Muscle of leg (tissue), 11 donors: Measurements from ENCODE around the gene PLA2G7. TPM values are rescaled to one million over a fixed set of nuclear protein-coding genes. Genes with fewer than 3 reads are reported as not detected.
"Not testable (repeated sequence)": the region's sequence is repeated elsewhere in the genome, so short reads cannot be mapped to it uniquely, and the experiment has no call there.

ENCODE experiments used
- DNase-seq: peaks from one replicate; pipeline ENCODE4 v3.0.0; 2013
- H3K27ac ChIP-seq: one replicate; pipeline ENCODE4 v1.5.1; 2013; ENCODE audit warnings: mild to moderate bottlenecking, low read length, control low read depth
- H3K27me3 ChIP-seq: one replicate; pipeline ENCODE4 v1.6.1; 2013; ENCODE audit warnings: low read length; ENCODE audit not compliant: control insufficient read depth, insufficient read depth
- H3K36me3 ChIP-seq: one replicate; pipeline ENCODE4 v1.6.1; 2013; ENCODE audit warnings: low read length; ENCODE audit not compliant: control insufficient read depth, insufficient read depth
- H3K4me1 ChIP-seq: one replicate; pipeline ENCODE4 v1.6.1; 2013; ENCODE audit warnings: low read length; ENCODE audit not compliant: control insufficient read depth, insufficient read depth
- H3K4me3 ChIP-seq: one replicate; pipeline ENCODE4 v1.5.1; 2013; ENCODE audit warnings: low read length, control low read depth
- H3K9me3 ChIP-seq: replicated peaks from 2 replicates; pipeline ENCODE4 v1.6.1; 2013; ENCODE audit warnings: low read depth, low read length; ENCODE audit not compliant: control insufficient read depth
- WGBS: methylation state at CpG from one replicate; pipeline ENCODE4 v1.1.5; 2013; ENCODE audit warnings: missing lambda C conversion rate; ENCODE audit not compliant: insufficient coverage; 5-methylcytosine and 5-hydroxymethylcytosine counted together
- polyA plus RNA-seq, 8 donors: library from polyadenylated mRNA; unstranded; fragments of 120-200 nt; gene quantifications; one replicate each; pipeline versions ENCODE4 v1.2.1 to v1.2.3, GENCODE V29; 2013; ENCODE audit warnings: inconsistent platforms in 1 of 8, low replicate concordance in 1 of 8; ENCODE audit not compliant: insufficient read length in 8 of 8, insufficient read depth in 1 of 8
- total RNA-seq: library from RNA; stranded (reverse); fragments of 120-200 nt; gene quantifications from one replicate; pipeline ENCODE4 v1.2.4, GENCODE V29; 2013

PLA2G7 gene
- total and polyA plus RNA-seq, 9 donors = 0.75 to 1.7 (median 1.2) TPM

DNA sequence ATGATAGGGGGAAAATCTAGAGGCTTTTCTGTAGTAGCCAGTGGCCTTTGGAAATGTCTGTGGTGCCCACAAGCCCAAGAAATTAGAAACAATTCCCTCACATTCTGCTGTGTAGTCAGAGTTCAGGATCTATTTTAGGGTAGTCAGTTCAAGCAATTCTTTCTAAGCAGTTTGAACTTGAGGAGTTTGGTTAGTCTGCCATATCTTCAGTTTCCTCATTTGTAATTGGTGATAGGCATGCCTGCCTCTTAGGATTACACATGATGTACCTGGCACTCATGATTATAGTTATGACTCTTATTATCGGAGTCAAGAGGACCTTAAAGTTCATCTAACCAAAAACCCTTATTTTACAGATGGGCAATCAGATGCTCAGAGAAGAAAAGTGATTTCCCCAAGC lies 36.8 kb upstream of the PLA2G7 start:
- no peaks in the 10 kb centered on the region for H3K36me3 ChIP-seq
- H3K4me1 ChIP-seq = no peaks in the 10 kb centered on the region
- H3K27me3 ChIP-seq = no peaks in the 10 kb centered on the region
- peak; percentile 18 for DNase-seq
- H3K9me3 ChIP-seq = no peaks in the 10 kb centered on the region
- H3K27ac ChIP-seq = no peak overlapping the region
- WGBS = no CpG with 5 or more reads among the region's 1 CpG
- no peak overlapping the region for H3K4me3 ChIP-seq

- Histone ChIP-seq H3K9me3 (no peaks in the 10 kb centered on the region), H3K27me3 (no peaks in the 10 kb centered on the region), H3K4me1 (no peaks in the 10 kb centered on the region), H3K27ac (no peak overlapping the region), H3K36me3 (no peaks in the 10 kb centered on the region), H3K4me3 (no peak overlapping the region)
- no peak for DNase-seq
- WGBS = 84% methylated on average over 5 of the region's 5 CpGs
Observed at GRCh38 chr6:46764961-46765360, 29.8 kb upstream of the PLA2G7 start.

DNA sequence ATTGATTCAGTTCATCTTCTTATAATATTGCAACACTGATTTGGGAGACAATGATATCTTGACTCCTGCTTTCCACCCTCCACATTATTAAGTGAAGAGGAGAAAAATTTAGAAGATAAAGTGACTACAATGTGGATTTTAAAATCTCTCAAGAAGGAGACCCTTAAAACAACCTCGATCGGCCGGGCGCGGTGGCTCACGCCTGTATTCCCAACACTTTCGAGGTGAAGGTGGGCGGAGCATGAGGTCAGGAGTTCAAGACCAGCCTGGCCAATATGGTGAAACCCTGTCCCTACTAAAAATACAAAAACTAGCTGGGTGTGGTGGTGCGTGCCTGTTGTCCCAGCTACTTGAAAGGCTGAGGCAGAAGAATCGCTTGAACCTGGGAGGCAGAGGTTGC lies 29.1 kb upstream of the PLA2G7 start:
- DNase-seq, H3K36me3 ChIP-seq, H3K4me1 ChIP-seq, H3K9me3 ChIP-seq, H3K27me3 ChIP-seq, H3K4me3 ChIP-seq, H3K27ac ChIP-seq: not testable (repeated sequence)
- WGBS = no CpG with 5 or more reads among the region's 10 CpGs

DNA sequence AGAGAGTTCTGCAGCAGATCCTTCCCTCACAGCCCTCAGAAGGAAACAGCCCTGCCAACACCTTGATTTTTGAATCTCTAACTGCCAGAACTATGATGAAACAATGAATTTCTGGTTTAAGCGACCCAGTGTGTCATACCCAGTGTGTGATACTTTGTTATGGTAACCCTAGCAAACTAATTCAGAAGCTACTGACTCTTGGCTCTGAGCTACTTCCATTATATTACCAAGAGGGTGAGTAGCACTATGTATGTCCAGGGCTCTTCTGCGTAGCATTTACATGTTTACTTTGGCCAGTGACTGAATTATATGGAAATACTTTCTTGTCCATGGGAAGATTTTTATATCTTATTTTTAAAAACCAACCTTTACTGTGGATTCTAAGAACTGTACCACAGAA lies 28.3 kb upstream of the PLA2G7 start:
- WGBS = no CpG with 5 or more reads among the region's 2 CpGs
- Histone ChIP-seq H3K9me3 (no peaks in the 10 kb centered on the region), H3K27ac (no peak overlapping the region), H3K27me3 (no peaks in the 10 kb centered on the region), H3K36me3 (no peaks in the 10 kb centered on the region), H3K4me1 (no peaks in the 10 kb centered on the region), H3K4me3 (no peak overlapping the region)
- no peak for DNase-seq

DNA sequence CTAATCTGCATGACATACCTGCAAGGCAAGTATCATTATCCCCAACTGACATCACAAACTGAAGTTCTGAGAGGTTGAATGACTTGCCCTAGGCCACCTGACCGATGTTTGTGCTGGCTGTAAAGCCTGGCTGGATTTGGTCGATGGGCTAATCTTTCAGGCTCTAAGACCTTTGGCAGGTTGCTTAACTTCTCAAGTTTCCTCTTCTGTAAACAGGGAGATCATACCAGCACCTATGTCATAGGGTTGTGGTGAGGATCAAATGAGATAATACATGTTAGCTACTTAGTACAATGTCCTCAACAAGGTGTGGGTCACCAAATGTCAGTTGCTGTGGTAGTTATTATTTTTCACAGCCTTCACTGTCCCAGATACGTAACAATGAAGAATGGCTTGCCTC lies 25.8 kb upstream of the PLA2G7 start:
- Histone ChIP-seq H3K4me1 (peaks cover 5% of the 10 kb centered on the region), H3K27ac (no peak overlapping the region), H3K36me3 (no peaks in the 10 kb centered on the region), H3K9me3 (no peaks in the 10 kb centered on the region), H3K4me3 (no peak overlapping the region), H3K27me3 (no peaks in the 10 kb centered on the region)
- WGBS = no CpG with 5 or more reads among the region's 3 CpGs
- no peak for DNase-seq

DNA sequence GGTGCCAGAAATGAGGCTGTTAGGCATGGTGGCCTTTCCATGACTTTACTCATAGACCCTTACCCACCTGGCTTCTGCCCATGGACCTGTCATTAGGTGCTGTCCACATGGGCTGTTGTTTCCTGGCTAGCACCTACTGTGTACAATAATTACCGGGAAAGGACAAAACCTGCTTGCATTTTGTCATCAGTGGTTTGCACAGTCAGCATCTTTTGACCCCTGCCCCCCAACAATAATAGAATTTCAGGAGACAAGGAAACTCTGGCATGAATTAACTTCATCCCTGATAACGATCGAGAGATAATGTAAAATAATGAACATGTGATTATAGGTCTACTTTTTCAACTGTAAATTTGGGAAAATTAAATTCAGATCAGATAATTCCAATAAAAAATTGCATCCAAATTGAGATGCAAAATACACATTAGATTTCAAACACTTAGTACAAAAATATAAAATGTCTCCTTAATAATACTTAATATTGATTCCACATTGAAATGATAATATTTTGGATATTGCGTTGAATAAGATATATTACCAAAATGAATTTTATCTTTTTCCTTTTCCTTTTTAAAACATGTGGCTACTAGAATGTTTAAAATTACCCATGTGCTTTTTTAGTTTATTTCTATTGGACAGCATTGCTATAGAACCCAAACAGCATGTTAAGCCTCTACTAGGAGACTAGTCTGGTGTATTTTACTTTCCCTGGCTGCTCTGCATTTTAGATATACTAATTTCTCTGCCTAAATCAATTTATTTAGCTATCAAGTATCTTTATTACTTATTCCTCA lies 24.0 kb upstream of the PLA2G7 start:
- no peak for DNase-seq
- 100% methylated on average over 1 of the region's 4 CpGs for WGBS

GRCh38 chr6:46757214-46757596 lies 22.0 kb upstream of the PLA2G7 start:
- Histone ChIP-seq H3K27me3 (no peaks in the 10 kb centered on the region), H3K9me3 (no peaks in the 10 kb centered on the region), H3K27ac (peak overlapping the region; percentile 42), H3K4me1 (peaks cover 5% of the 10 kb centered on the region), H3K36me3 (no peaks in the 10 kb centered on the region), H3K4me3 (no peak overlapping the region)
- no peak for DNase-seq
- WGBS = 38% methylated on average over 2 of the region's 2 CpGs

More for the DNA sequence above, 24.0 kb upstream of the PLA2G7 start:
- Histone ChIP-seq H3K36me3 (no peaks in the 10 kb centered on the region), H3K4me3 (no peak overlapping the region), H3K27ac (no peak overlapping the region), H3K9me3 (no peaks in the 10 kb centered on the region), H3K27me3 (no peaks in the 10 kb centered on the region), H3K4me1 (peaks cover 5% of the 10 kb centered on the region)

DNA sequence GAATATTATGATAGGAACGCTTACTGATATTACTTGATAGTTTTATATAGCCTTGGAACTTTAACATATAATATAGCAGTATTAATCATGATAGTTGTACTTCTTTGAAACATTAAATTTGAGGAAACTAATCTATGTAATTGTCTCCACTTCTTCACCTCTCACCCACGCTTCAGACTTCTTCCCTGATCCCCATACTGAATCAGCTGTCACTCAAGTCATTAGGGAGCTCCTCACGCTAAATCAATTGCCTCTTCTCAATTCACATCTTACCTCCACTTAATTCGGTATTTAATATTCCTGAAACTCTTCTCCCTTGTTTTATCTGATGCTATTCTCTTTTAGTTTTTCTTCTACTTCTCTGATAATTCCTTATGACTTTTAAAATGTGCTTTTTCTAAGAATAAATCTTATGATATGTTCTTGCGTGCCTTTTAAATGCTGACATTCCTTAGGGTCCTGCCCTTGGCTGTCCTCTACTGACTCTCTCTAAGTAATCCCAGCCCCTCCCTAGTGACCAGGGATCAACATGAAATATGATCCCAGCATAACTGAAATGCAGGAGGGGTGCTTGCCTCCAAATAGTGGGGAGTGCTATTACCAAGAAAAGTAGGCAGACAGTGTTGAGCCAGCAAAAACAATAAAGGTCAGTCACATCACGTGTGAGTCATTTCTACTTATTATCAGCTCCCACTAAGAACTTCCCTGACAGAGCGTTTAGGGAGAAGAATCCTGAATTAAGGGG lies 21.5 kb upstream of the PLA2G7 start:
- DNase-seq = peak; percentile 79
- peaks cover 5% of the 10 kb centered on the region for H3K4me1 ChIP-seq
- no peaks in the 10 kb centered on the region for H3K36me3 ChIP-seq
- no peak overlapping the region for H3K4me3 ChIP-seq
- H3K27ac ChIP-seq = peak overlapping the region; percentile 42
- no peaks in the 10 kb centered on the region for H3K9me3 ChIP-seq
- WGBS = 5% methylated on average over 2 of the region's 7 CpGs
- H3K27me3 ChIP-seq = no peaks in the 10 kb centered on the region

DNA sequence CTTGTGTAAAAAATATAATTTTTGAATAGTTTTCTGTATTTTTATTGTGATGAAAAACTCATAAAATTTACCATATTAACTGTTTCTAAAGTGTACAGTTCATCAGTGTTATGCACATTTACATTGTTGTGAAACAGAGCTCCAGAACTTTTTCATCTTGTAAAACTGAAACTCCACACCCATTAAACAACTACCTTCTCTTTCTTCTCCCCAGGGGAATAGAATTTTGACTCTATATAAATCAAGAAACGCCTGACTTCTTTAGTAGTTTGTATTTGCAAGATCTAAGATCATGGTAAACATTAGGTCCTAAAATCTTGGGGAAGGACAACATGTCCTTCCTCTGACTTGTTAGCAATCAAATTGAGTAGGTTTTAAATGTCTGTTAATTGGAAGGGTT lies 20.7 kb upstream of the PLA2G7 start:
- no CpG with 5 or more reads among the region's 1 CpG for WGBS
- Histone ChIP-seq H3K9me3 (no peaks in the 10 kb centered on the region), H3K4me1 (peaks cover 5% of the 10 kb centered on the region), H3K36me3 (no peaks in the 10 kb centered on the region), H3K27ac (no peak overlapping the region), H3K4me3 (no peak overlapping the region), H3K27me3 (no peaks in the 10 kb centered on the region)
- DNase-seq = no peak

GRCh38 chr6:46751658-46752057 lies 16.5 kb upstream of the PLA2G7 start:
- H3K9me3 ChIP-seq = no peaks in the 10 kb centered on the region
- peaks cover 7% of the 10 kb centered on the region for H3K4me1 ChIP-seq
- 58% methylated on average over 2 of the region's 3 CpGs for WGBS
- H3K36me3 ChIP-seq = no peaks in the 10 kb centered on the region
- DNase-seq = no peak
- no peak overlapping the region for H3K27ac ChIP-seq
- no peak overlapping the region for H3K4me3 ChIP-seq
- no peaks in the 10 kb centered on the region for H3K27me3 ChIP-seq
